NT2/D1 (cell line): ENCODE data around the gene TSPAN5.

Experiments used
- DNase-seq: peaks from one replicate; pipeline ENCODE4 v3.0.0-alpha.2; 2011; ENCODE audit warnings: low read depth, low spot score
- H3K27me3 ChIP-seq: 2 replicates; pipeline ENCODE4 v1.6.0; 2011; ENCODE audit warnings: mild to moderate bottlenecking; ENCODE audit not compliant: insufficient read length, insufficient read depth
- H3K36me3 ChIP-seq: 2 replicates; pipeline ENCODE4 v1.6.1; 2011; ENCODE audit warnings: mild to moderate bottlenecking, low read length, mixed read lengths; ENCODE audit not compliant: insufficient read depth, insufficient read length
- H3K4me1 ChIP-seq: 2 replicates; pipeline ENCODE4 v1.5.1; 2011; ENCODE audit not compliant: insufficient read depth, insufficient read length
- H3K4me3 ChIP-seq: 2 replicates; pipeline ENCODE4 v1.5.1; 2011; ENCODE audit warnings: low read depth; ENCODE audit not compliant: insufficient read length
- H3K9ac ChIP-seq: 2 replicates; pipeline ENCODE4 v1.6.0; 2011; ENCODE audit warnings: low read depth; ENCODE audit not compliant: insufficient read length
- H3K9me3 ChIP-seq: 2 replicates; pipeline ENCODE4 v1.5.1; 2011; ENCODE audit warnings: mild to moderate bottlenecking, low read length; ENCODE audit not compliant: insufficient read depth
- SUZ12 ChIP-seq: IDR thresholded peaks from 2 replicates; pipeline ENCODE4 v1.6.1; 2011; ENCODE audit not compliant: insufficient read length, insufficient read depth; ENCODE audit errors: extremely low read depth
- YY1 ChIP-seq: IDR thresholded peaks from 2 replicates; pipeline ENCODE4 v1.6.1; 2011; ENCODE audit not compliant: insufficient read length, insufficient read depth
- ZNF274 ChIP-seq: IDR thresholded peaks from 2 replicates; pipeline ENCODE4 v1.6.1; 2011; ENCODE audit warnings: mild to moderate bottlenecking, low read depth, low read length

TSPAN5 gene

GRCh38 chr4:98558471-98559169 is 99.8 kb downstream of the TSPAN5 start:
- Histone ChIP-seq H3K4me3 (no peak overlapping the region), H3K36me3 (no peaks in the 10 kb centered on the region), H3K9ac (no peak overlapping the region), H3K9me3 (0 out of 2 replicates have a peak, but pooled peaks cover 4% of the 10 kb centered on the region), H3K27me3 (no peaks in the 10 kb centered on the region), H3K4me1 (no peaks in the 10 kb centered on the region)
- no peak for DNase-seq
- TF ChIP-seq YY1 (no peak), SUZ12 (no peak)

GRCh38 chr4:98557194-98557892 is 101.1 kb downstream of the TSPAN5 start:
- H3K9ac ChIP-seq: no peak overlapping the region
- no peak overlapping the region for H3K4me3 ChIP-seq
- no peaks in the 10 kb centered on the region for H3K4me1 ChIP-seq
- H3K36me3 ChIP-seq: no peaks in the 10 kb centered on the region
- H3K27me3 ChIP-seq: no peaks in the 10 kb centered on the region
- H3K9me3 ChIP-seq: 0 out of 2 replicates have a peak, but pooled peaks cover 4% of the 10 kb centered on the region
- TF ChIP-seq SUZ12: no peak
- no peak for TF ChIP-seq ZNF274
- no peak for TF ChIP-seq YY1
- DNase-seq: no peak

- Histone ChIP-seq H3K4me3 (no peak overlapping the region), H3K27me3 (no peaks in the 10 kb centered on the region), H3K36me3 (no peaks in the 10 kb centered on the region), H3K9ac (no peak overlapping the region), H3K4me1 (no peaks in the 10 kb centered on the region), H3K9me3 (0 out of 2 replicates have a peak, but pooled peaks cover 4% of the 10 kb centered on the region)
- TF ChIP-seq ZNF274: no peak
- TF ChIP-seq SUZ12: no peak
- no peak for TF ChIP-seq YY1
- no peak for DNase-seq
Measured at GRCh38 chr4:98556451-98556850, 102.0 kb downstream of the TSPAN5 start.

- Histone ChIP-seq H3K9me3 (0 out of 2 replicates have a peak, but pooled peaks cover 2% of the 10 kb centered on the region), H3K36me3 (no peaks in the 10 kb centered on the region), H3K27me3 (no peaks in the 10 kb centered on the region), H3K4me1 (no peaks in the 10 kb centered on the region), H3K4me3 (no peak overlapping the region), H3K9ac (no peak overlapping the region)
- TF ChIP-seq YY1 (no peak), SUZ12 (no peak), ZNF274 (no peak)
- no peak for DNase-seq
Measured at GRCh38 chr4:98555798-98556445, 102.5 kb downstream of the TSPAN5 start.

- H3K36me3 ChIP-seq: no peaks in the 10 kb centered on the region
- no peak overlapping the region for H3K4me3 ChIP-seq
- H3K4me1 ChIP-seq: no peaks in the 10 kb centered on the region
- H3K27me3 ChIP-seq: no peaks in the 10 kb centered on the region
- DNase-seq: no peak
- H3K9me3 ChIP-seq: no peaks in the 10 kb centered on the region
- H3K9ac ChIP-seq: no peak overlapping the region
- no peak for TF ChIP-seq ZNF274
- no peak for TF ChIP-seq YY1
- no peak for TF ChIP-seq SUZ12
Measured at GRCh38 chr4:98546910-98547594, 111.4 kb downstream of the TSPAN5 start.

- Histone ChIP-seq H3K9ac (no peak overlapping the region), H3K36me3 (no peaks in the 10 kb centered on the region), H3K4me1 (no peaks in the 10 kb centered on the region), H3K9me3 (no peaks in the 10 kb centered on the region), H3K4me3 (no peak overlapping the region), H3K27me3 (no peaks in the 10 kb centered on the region)
- no peak for TF ChIP-seq ZNF274
- TF ChIP-seq SUZ12: no peak
- TF ChIP-seq YY1: no peak
- no peak for DNase-seq
Measured at GRCh38 chr4:98544818-98545414, 113.5 kb downstream of the TSPAN5 start.
